ENCODE measurements around the gene TFCP2.

- TF ChIP-seq POLR2AphosphoS5 (IDR thresholded peaks at IDR 0.05; ENCODE audit: low read depth, low read length) = no peak
- TF ChIP-seq, protein P1, sequence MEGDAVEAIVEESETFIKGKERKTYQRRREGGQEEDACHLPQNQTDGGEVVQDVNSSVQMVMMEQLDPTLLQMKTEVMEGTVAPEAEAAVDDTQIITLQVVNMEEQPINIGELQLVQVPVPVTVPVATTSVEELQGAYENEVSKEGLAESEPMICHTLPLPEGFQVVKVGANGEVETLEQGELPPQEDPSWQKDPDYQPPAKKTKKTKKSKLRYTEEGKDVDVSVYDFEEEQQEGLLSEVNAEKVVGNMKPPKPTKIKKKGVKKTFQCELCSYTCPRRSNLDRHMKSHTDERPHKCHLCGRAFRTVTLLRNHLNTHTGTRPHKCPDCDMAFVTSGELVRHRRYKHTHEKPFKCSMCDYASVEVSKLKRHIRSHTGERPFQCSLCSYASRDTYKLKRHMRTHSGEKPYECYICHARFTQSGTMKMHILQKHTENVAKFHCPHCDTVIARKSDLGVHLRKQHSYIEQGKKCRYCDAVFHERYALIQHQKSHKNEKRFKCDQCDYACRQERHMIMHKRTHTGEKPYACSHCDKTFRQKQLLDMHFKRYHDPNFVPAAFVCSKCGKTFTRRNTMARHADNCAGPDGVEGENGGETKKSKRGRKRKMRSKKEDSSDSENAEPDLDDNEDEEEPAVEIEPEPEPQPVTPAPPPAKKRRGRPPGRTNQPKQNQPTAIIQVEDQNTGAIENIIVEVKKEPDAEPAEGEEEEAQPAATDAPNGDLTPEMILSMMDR (IDR thresholded peaks at IDR 0.05) = no peak
- TF ChIP-seq SIN3A (IDR thresholded peaks at IDR 0.05; ENCODE audit: borderline replicate concordance, insufficient read depth, low read depth, low read length) = no peak
- no peak for TF ChIP-seq TCF7L2 (IDR thresholded peaks at IDR 0.05; ENCODE audit: low read depth, low read length)
- TF ChIP-seq, protein P2, sequence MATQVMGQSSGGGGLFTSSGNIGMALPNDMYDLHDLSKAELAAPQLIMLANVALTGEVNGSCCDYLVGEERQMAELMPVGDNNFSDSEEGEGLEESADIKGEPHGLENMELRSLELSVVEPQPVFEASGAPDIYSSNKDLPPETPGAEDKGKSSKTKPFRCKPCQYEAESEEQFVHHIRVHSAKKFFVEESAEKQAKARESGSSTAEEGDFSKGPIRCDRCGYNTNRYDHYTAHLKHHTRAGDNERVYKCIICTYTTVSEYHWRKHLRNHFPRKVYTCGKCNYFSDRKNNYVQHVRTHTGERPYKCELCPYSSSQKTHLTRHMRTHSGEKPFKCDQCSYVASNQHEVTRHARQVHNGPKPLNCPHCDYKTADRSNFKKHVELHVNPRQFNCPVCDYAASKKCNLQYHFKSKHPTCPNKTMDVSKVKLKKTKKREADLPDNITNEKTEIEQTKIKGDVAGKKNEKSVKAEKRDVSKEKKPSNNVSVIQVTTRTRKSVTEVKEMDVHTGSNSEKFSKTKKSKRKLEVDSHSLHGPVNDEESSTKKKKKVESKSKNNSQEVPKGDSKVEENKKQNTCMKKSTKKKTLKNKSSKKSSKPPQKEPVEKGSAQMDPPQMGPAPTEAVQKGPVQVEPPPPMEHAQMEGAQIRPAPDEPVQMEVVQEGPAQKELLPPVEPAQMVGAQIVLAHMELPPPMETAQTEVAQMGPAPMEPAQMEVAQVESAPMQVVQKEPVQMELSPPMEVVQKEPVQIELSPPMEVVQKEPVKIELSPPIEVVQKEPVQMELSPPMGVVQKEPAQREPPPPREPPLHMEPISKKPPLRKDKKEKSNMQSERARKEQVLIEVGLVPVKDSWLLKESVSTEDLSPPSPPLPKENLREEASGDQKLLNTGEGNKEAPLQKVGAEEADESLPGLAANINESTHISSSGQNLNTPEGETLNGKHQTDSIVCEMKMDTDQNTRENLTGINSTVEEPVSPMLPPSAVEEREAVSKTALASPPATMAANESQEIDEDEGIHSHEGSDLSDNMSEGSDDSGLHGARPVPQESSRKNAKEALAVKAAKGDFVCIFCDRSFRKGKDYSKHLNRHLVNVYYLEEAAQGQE (IDR thresholded peaks at IDR 0.05; ENCODE audit: insufficient read depth in 1 of 2, low read depth in 2 of 2, low read length in 1 of 2) = no peak
These were observed 14.5 kb upstream of the TFCP2 start for GRCh38 chr12:51187370-51187987.

All from Panc1 (cell line).